GM21619 (cell line): ENCODE results near the gene ZNF318.
"Not testable (repeated sequence)": the region's sequence is repeated elsewhere in the genome, so short reads cannot be mapped to it uniquely, and the experiment has no call there.

Experiments used
- ATAC-seq: cut with Tn5 transposase; IDR thresholded peaks from one replicate; pipeline ENCODE4 v1.9.1; 2021; ENCODE audit not compliant: unreplicated experiment

ZNF318 gene

DNA sequence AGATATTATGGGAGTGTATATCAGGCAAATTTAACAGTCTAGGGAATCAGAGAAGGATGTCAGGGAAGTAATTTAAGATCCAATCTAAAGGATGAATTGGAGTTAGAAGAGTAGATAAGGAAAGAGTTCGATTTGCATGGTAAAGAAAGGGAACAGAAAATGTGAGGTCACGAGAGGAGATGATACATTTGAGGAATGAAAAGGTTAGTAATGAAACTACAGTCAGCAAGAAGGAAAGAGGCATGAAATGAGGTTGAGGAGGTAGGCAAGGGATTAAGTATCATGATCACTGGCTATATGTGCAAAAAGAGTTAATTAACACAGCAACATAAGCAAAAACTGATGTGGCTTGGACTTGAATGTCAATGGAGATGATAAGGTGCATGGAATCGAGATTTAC is 22.4 kb downstream of the ZNF318 start:
- no peak for ATAC-seq

GRCh38 chr6:43346243-43346642 is 23.2 kb downstream of the ZNF318 start:
- not testable (repeated sequence) for ATAC-seq

DNA sequence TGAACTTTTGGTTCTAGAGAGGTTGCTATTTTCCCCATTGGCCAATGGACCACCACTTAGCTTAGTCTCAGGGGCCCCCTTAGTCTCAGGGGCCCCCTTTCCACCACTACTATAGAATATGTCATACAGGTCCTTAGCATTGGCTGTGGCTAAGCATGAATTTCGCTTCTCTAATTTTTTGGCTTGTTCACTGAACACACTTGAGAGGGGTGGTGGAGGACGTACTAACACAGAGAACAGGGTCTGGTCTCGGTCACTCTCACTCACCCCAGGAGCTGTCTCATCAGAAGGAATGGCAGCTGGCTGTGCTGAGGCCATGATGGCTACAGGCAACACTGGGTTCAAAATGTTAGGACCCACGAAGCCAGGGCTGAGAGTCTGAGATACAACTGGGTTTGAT is 30.3 kb downstream of the ZNF318 start:
- peak; percentile 78 for ATAC-seq

DNA sequence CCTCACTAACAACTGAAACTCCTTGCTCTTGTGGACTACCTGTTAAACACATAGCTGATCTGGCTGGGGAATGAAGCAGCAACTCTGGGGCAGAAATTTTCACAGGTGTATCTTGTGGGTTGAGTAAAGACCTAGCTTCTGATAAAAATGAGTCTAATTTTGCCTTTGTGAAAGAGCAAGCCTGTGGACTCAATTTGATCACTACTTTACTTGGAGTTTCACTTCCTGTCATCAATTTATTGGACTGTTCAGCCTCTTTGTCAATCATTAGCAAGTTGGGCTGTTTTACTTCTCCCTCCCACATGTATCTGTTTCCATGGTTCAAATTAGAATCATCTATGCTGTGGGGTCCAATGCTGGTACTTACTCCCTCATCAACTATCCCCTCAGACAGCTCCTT is 31.2 kb downstream of the ZNF318 start:
- ATAC-seq = peak; percentile 67

GRCh38 chr6:43336382-43336781 is 33.1 kb downstream of the ZNF318 start:
- ATAC-seq = no peak

DNA sequence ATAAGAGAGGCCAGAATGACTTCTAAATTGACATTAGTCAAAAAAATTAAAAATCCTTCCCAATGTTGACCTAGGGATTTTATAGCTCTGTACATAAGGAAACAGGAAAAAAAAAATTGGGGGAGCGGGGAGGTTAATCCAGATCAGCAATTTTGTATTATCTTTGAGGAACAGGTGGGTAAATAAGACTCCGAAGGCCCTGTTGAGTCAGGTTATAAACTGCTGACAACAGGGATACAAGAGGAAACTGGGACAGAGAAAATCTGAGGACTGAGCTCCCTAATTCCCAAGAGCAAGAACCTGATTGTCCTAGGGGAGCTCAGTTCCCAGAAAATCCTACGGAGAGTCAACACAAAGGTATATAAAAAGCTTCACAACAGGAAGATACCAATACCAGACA is 34.0 kb downstream of the ZNF318 start:
- ATAC-seq = no peak

DNA sequence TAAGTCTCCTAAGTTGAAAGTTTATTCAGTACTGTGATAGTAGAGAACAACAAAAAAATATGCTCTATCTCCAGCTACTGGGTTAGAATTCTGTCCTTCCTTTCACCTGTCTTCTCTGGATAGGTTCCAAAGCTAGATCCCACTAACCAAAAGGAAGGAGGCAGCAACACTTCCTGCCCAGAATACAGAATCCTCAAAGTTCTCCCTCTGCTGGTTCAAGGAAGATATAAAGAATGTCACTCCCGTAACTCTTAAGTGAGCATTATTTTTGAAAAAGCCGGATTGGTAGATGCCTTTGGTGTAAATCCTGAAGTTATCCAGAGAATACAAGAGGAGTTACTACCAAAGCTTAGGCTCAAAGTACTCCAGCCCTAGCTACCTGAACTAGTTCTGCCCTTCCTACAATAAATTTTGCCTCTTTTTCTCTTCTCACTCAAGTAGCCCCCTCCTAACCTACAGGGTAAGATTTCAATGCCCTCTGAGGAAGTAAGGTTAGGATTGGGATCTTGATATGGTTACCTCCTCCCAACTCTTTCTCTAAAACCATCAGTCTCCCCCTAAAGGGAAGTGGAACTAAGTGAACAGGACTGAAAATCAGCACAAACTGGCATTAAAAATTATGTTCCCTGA is 34.9 kb downstream of the ZNF318 start:
- no peak for ATAC-seq

DNA sequence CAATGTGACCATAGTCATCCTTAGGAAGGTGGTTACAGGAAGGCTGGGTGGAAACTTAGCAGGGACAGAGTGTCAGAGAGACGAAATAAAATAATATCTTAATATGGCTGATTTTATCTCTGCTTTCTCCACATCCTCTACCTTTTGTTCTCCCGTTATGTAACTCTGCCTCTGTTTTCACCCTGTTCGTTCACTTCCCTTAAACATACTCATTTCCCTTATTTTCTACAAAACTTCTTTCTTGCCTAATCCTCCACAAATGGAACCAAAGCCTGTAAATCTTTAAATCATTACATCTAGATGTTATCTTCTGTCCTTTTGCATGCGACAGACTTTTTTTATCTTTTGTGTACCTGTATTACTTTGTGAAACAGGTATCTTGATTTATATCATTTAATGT is 37.6 kb downstream of the ZNF318 start:
- no peak for ATAC-seq

GRCh38 chr6:43331470-43331869 is 38.0 kb downstream of the ZNF318 start:
- no peak for ATAC-seq

DNA sequence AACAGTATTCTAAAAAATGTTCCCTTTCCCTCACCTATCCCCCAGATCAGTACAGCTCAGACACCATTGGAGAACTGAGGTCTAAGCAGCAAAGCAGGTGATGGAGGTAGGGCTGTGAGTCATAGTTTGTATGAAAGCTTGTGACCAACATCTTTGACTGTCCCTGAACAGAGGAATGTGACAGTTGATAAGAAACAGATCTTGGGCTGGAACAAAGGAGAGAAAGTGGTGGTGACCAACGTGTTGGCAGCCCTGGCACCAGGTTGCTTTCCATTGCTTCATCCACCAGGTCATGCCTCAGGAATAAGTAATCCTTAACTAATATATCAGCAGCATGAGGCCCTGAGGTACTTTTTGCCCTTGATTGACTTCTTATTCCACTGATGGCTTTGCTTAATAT is 40.9 kb downstream of the ZNF318 start:
- no peak for ATAC-seq

DNA sequence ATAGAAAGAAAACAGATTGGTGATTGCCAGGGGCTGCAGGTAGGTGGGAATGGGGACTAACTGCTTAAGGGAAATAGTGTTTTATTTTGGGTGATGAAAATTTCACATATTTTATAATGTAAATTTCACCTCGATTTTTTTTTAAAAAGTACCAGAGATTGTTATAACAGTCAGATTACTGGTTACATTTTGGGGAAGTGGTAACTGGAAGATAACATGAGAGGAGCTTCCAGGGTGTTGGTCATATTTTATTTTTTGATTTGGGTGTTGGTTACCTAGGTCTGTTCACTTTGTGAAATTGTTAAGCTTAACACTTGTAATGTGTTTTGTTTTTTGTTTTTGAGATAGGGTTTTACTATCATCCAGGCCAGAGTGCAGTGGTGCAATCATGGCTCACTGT is 43.6 kb downstream of the ZNF318 start:
- no peak for ATAC-seq

GRCh38 chr6:43318011-43318410 is 51.4 kb downstream of the ZNF318 start:
- no peak for ATAC-seq

- no peak for ATAC-seq
Measured at GRCh38 chr6:43313813-43314212, 55.6 kb downstream of the ZNF318 start.

DNA sequence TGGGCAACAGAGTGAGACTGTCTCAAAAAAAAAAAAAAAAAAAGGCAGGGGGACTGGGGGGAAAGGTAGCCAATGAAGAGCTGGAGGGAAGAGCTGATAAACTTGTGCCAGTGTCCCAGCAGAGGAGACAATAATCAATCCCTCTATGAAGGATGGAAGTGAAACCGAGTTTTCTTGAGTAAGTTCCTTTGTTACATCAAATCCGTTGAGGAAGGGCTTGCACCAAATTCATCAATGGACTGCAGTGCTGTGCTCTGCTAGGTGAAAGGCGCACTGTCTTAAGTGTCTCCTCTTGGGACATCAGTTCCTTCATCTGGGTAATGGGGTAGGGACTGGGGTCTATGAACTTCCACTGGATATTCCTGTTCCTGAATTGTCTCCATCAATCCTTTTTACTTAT is 57.8 kb downstream of the ZNF318 start:
- ATAC-seq = no peak

DNA sequence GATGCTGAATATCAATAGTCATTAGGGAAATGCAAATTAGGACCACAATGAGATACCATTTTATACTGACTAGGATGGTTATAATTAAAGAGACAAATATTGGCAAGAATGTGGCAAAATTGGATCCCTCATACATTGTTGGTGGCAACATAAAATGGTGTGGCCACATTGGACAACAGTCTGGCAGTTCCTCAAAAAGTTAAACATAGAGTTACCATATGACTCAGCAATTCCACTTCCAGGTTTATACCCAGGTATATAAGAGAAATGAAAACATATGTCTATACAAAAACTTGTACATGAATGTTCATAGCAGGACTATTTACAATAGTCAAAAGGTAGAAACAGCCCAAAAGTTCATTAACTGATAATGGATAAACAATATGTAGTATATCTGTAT is 58.8 kb downstream of the ZNF318 start:
- ATAC-seq = no peak

DNA sequence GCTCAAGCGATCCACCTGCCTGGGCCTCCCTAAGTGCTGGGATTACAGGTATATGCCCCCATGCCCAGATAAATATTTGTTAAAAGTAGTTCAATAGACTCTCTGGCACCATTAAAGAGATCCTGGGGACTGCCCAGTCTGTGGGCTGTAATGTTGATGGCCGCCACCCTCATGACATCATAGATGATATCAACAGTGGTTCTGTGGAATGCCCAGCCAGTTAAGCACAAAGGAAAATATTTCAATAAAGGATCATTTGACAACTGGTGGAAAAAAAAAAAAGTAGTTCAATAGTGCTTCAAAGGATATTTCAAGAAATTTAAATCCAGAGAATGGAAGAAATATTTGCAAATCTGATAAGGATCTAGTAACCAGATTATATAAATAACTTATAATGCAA is 59.3 kb downstream of the ZNF318 start:
- ATAC-seq = no peak

GRCh38 chr6:43308990-43309477 is 60.4 kb downstream of the ZNF318 start:
- no peak for ATAC-seq

DNA sequence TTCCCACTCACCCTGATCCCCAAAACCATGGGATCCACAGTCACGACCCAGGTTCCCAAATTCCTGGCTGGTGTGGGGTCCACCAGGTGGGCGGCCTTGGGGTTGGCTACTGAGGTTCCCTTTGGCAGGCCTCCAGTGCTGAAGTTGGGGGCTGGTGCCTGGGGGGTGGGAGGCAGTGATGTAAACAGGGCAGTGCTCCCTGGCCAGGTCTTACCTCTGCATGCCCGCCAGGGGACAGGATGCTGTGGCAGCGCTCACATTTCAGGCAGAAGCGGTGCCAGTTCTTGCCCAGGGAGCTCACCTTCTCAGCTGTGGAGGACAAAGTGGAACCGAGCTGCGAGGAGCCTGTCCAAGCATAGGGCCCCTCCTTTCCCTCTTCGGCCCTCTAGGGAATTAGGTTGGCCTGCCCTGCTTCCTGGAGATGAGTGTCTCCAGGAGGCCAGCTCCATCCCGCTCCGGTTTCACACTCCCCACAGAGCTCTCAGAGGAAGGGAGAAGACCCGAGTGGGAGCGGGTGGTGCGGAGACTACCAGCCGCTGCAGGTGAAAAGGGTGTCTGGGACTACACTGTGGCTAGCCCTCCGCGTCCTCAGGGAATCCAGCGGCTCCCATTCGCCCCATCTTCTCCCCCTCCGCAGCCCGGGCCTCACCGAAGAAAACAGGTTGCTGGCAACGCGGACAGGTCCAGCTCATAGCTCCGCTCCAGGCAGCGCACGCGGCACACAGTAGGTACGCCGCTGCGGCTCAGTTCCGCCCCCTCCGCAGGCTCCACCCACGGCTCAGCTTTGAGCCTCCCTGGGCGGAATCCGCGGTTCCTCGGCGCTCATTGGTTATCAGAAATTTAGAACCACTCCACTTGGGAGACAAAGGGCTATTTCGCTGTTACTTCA is 61.1 kb downstream of the ZNF318 start, which contains the start of gene CRIP3:
Gene CRIP3 (minus strand): TSS at position 726 of the 889 bp plus-strand sequence. CDS start 34 bp downstream, at position 692.
- peak; percentile 62 for ATAC-seq

- no peak for ATAC-seq
Measured at GRCh38 chr6:43307451-43308100, 61.9 kb downstream of the ZNF318 start.

DNA sequence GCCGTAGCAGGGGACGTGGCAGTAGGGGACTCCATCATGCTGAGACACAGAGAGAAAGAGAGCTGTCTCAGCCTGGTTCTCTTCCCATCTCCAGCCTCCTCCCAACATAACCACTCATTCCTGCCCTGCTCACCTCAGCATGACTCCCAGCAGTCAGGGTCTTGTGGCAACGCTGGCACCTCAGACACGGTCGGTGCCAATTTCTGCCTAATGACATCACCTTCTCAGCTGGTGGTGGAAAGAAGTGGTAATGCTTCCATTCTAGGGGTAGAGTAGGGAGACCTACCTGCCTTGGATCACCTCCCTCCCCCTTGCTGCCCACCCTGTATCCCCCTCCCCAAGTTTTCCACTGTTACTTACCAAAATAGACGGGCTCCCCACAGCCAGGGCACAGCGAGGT is 63.4 kb downstream of the ZNF318 start:
- no peak for ATAC-seq

GRCh38 chr6:43304882-43305281 is 64.6 kb downstream of the ZNF318 start:
- no peak for ATAC-seq

DNA sequence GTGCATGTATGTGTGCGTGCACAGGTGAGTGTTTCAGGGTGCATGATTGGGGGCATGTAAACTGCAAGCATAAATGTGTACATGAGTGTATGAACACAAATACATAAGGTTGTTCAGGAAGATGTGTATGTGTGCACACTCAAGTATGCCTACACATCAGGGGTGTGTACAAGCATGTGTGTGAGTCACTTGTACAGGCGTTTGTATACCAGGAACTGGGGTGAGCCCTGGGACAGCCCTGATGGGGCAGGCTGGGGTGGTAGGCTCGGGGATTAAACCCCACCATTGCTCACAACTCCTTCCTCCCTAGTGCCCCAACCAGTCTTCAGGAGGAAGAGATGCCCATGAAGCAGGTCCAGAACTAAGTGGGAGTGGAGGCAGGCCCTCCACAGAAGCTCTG is 65.1 kb downstream of the ZNF318 start:
- ATAC-seq = no peak
